Left lung (tissue), 10 donors: Measurements from ENCODE around the gene RAB5B. TPM values are rescaled to one million over a fixed set of nuclear protein-coding genes. Genes with fewer than 3 reads are reported as not detected.
"Not testable (repeated sequence)": the region's sequence is repeated elsewhere in the genome, so short reads cannot be mapped to it uniquely, and the experiment has no call there.

Source experiments
- ATAC-seq: fragments of 200-7000 bp; cut with Tn5 transposase; one replicate; pipeline ENCODE4 v1.9.1; 2020; ENCODE audit warnings: moderate library complexity
- DNase-seq, 4 donors: peaks; one replicate each; pipeline ENCODE4 v3.0.0-alpha.2; 2013 to 2020
- H3K27ac ChIP-seq, 2 donors: fragments of 200-600 bp; sonication (generic) in 1 of 2; one replicate each; pipeline versions ENCODE4 v1.5.0 to v1.8.0; 2020 to 2021
- H3K27me3 ChIP-seq, 2 donors: fragments of 200-600 bp; sonication (generic) in 1 of 2; one replicate each; pipeline versions ENCODE4 v1.5.0 to v1.8.0; 2020 to 2021
- H3K36me3 ChIP-seq, 2 donors: fragments of 200-600 bp; sonication (generic) in 1 of 2; one replicate each; pipeline versions ENCODE4 v1.5.0 to v1.8.0; 2020 to 2021
- H3K4me1 ChIP-seq, 2 donors: fragments of 200-600 bp; one replicate each; pipeline ENCODE4 v1.8.0; 2021
- H3K4me3 ChIP-seq, 2 donors: fragments of 200-600 bp; sonication (generic) in 1 of 2; one replicate each; pipeline versions ENCODE4 v1.5.0 to v1.8.0; 2020 to 2021; ENCODE audit warnings: mild to moderate bottlenecking in 1 of 2
- H3K9me3 ChIP-seq, 2 donors: fragments of 200-600 bp; sonication (generic) in 1 of 2; one replicate each; pipeline versions ENCODE4 v1.5.0 to v1.8.0; 2020 to 2021
- CTCF ChIP-seq, 2 donors: fragments of 200-600 bp; sonication (generic) in 1 of 2; IDR thresholded peaks; one replicate each; pipeline versions ENCODE4 v1.5.0 to v1.8.0; 2021; ENCODE audit warnings: antibody characterized with exemption in 2 of 2
- intact Hi-C, 2 donors: fragments of 100-400 bp; cut with DNase I; formaldehyde crosslinking; loops; one replicate each; pipeline versions ENCODE4 v1.11.2 to v1.14.2; 2022
- polyA plus RNA-seq, 6 donors: library from polyadenylated mRNA; unstranded; fragments of 120-200 nt; gene quantifications; one replicate each; pipeline ENCODE4 v1.2.1, GENCODE V29; 2013; ENCODE audit not compliant: insufficient read length in 6 of 6
- total RNA-seq, 2 donors: library from RNA; stranded (reverse); fragmentation: NEBNext Ultra II Directional; extraction: Animal tissue kit (Norgen Biotek cat#: 25700); gene quantifications; one replicate each; pipeline ENCODE4 v1.2.1, GENCODE V29; 2021
- donor health status: DM: no; HTN: yes; CAD: no.
- donor health status: DM: no; HTN: no; CAD: no.

The RAB5B gene
- total and polyA plus RNA-seq, 8 donors, result 116 to 175 (median 142) TPM

- peak within 1 kb of the TSS; percentile 75 to 86 for H3K4me3 ChIP-seq
- H3K9me3 ChIP-seq, result no peaks in the 10 kb centered on the region
- peaks cover 13 to 24% of the 10 kb centered on the region in 2 donors for H3K4me1 ChIP-seq
- DNase-seq (peak; percentile 94 to 99 (median 98)), ATAC-seq (peak; percentile 93)
- H3K27me3 ChIP-seq, result no peaks in the 10 kb centered on the region
- H3K36me3 ChIP-seq, result peaks cover 0 to 32% of the 10 kb centered on the region in 2 donors
- intact Hi-C loops, result no loop called here
- peak within 1 kb of the TSS; percentile 86 to 93 for H3K27ac ChIP-seq
- TF ChIP-seq CTCF (IDR thresholded peaks at IDR 0.05), result peak in 1 of 2 donors; percentile 22
These were observed 67.9 kb downstream of the RAB5B start, which contains the start of gene RPS26 for GRCh38 chr12:56041552-56042429. RPS26 (plus strand) TSS chr12:56041918; CDS start chr12:56042167, 249 bp downstream.

- Histone ChIP-seq H3K27ac (peak overlapping the region; percentile 86 to 93), H3K4me3 (peak overlapping the region; percentile 75 to 86), H3K4me1 (peaks cover 13 to 29% of the 10 kb centered on the region in 2 donors), H3K36me3 (peaks cover 0 to 32% of the 10 kb centered on the region in 2 donors)
- H3K27me3 ChIP-seq, DNase-seq, intact Hi-C loops, H3K9me3 ChIP-seq, ATAC-seq: not testable (repeated sequence)
These were observed 68.5 kb downstream of the RAB5B start for GRCh38 chr12:56042430-56042813.

GRCh38 chr12:56042843-56043242 lies 69.0 kb downstream of the RAB5B start:
- peak overlapping the region in 1 of 2 donors; percentile 93 for H3K27ac ChIP-seq
- no peak for ATAC-seq
- H3K36me3 ChIP-seq, result peaks cover 0 to 32% of the 10 kb centered on the region in 2 donors
- H3K4me1 ChIP-seq, result peaks cover 13 to 31% of the 10 kb centered on the region in 2 donors
- no peaks in the 10 kb centered on the region for H3K9me3 ChIP-seq
- no peak for TF ChIP-seq CTCF (IDR thresholded peaks at IDR 0.05)
- intact Hi-C loops, result no loop called here
- peak overlapping the region; percentile 75 to 86 for H3K4me3 ChIP-seq
- no peaks in the 10 kb centered on the region for H3K27me3 ChIP-seq
- no peak for DNase-seq

Other genes starting within 250 kb of the RAB5B start
- gene CD63, start 245.1 kb upstream of the RAB5B start, total RNA-seq, result 1,000 to 10,000 TPM; 1,639 to 1,766 TPM
- 100 to 1,000 TPM; 585 to 710 (median 652) TPM for gene CD63, start 245.1 kb upstream of the RAB5B start, polyA plus RNA-seq
- gene GDF11, start 231.0 kb upstream of the RAB5B start, total RNA-seq, result 10 to 100 TPM in 1 of 2 donors, 1 to 10 TPM in 1; 7.6 to 10.0 TPM
- gene GDF11, start 231.0 kb upstream of the RAB5B start, polyA plus RNA-seq, result 10 to 100 TPM; 14.2 to 20.2 (median 17.0) TPM
- 10 to 100 TPM; 49.4 to 50.0 TPM for gene SARNP, start 156.4 kb upstream of the RAB5B start, total RNA-seq
- 100 to 1,000 TPM in 4 of 6 donors, 10 to 100 TPM in 2; 93.6 to 128 (median 110) TPM for gene SARNP, start 156.4 kb upstream of the RAB5B start, polyA plus RNA-seq
- 10 to 100 TPM; 65.6 to 80.8 TPM for gene ORMDL2, start 156.0 kb upstream of the RAB5B start, total RNA-seq
- 10 to 100 TPM; 21.1 to 28.0 (median 23.1) TPM for gene ORMDL2, start 156.0 kb upstream of the RAB5B start, polyA plus RNA-seq
- 10 to 100 TPM; 31.5 to 33.3 TPM for gene DNAJC14, start 144.5 kb upstream of the RAB5B start, total RNA-seq
- 10 to 100 TPM; 30.0 to 40.0 (median 34.3) TPM for gene DNAJC14, start 144.5 kb upstream of the RAB5B start, polyA plus RNA-seq
- 10 to 100 TPM; 49.3 to 78.4 TPM for gene MMP19, start 131.1 kb upstream of the RAB5B start, total RNA-seq
- 10 to 100 TPM in 5 of 6 donors, 1 to 10 TPM in 1; 9.9 to 13.0 (median 11.8) TPM for gene MMP19, start 131.1 kb upstream of the RAB5B start, polyA plus RNA-seq
- 10 to 100 TPM; 27.3 to 31.0 TPM for gene PYM1, start 46.2 kb upstream of the RAB5B start, total RNA-seq
- gene PYM1, start 46.2 kb upstream of the RAB5B start, polyA plus RNA-seq, result 10 to 100 TPM; 31.1 to 36.4 (median 34.1) TPM
- gene DGKA, start 42.9 kb upstream of the RAB5B start, total RNA-seq, result 10 to 100 TPM; 30.6 to 36.7 TPM
- gene DGKA, start 42.9 kb upstream of the RAB5B start, polyA plus RNA-seq, result 10 to 100 TPM; 34.6 to 47.6 (median 39.1) TPM
- gene PMEL, start 8.0 kb upstream of the RAB5B start, total RNA-seq, result 1 to 10 TPM in 1 of 2 donors, under 1 TPM in 1; 0.99 to 1.8 TPM
- gene PMEL, start 8.0 kb upstream of the RAB5B start, polyA plus RNA-seq, result 1 to 10 TPM; 2.2 to 3.8 (median 2.7) TPM
- gene CDK2, start 7.2 kb upstream of the RAB5B start, total RNA-seq, result 10 to 100 TPM; 34.1 to 40.3 TPM
- gene CDK2, start 7.2 kb upstream of the RAB5B start, polyA plus RNA-seq, result 10 to 100 TPM; 74.2 to 89.0 (median 78.8) TPM
- 10 to 100 TPM; 26.1 to 26.3 TPM for gene SUOX, start 23.2 kb downstream of the RAB5B start, total RNA-seq
- 10 to 100 TPM; 36.0 to 49.6 (median 42.7) TPM for gene SUOX, start 23.2 kb downstream of the RAB5B start, polyA plus RNA-seq
- 1 to 10 TPM; 7.5 to 8.5 TPM for gene IKZF4, start 47.0 kb downstream of the RAB5B start, total RNA-seq
- gene IKZF4, start 47.0 kb downstream of the RAB5B start, polyA plus RNA-seq, result 10 to 100 TPM; 22.2 to 28.3 (median 23.8) TPM
- 10 to 100 TPM; 37.9 to 43.1 TPM for gene RPS26, start 67.8 kb downstream of the RAB5B start, total RNA-seq
- gene RPS26, start 67.8 kb downstream of the RAB5B start, polyA plus RNA-seq, result 100 to 1,000 TPM; 106 to 778 (median 131) TPM
- gene ERBB3, start 106.1 kb downstream of the RAB5B start, total RNA-seq, result 10 to 100 TPM; 38.6 to 88.8 TPM
- 10 to 100 TPM; 77.8 to 96.1 (median 82.1) TPM for gene ERBB3, start 106.1 kb downstream of the RAB5B start, polyA plus RNA-seq
- gene PA2G4, start 130.5 kb downstream of the RAB5B start, total RNA-seq, result 100 to 1,000 TPM in 1 of 2 donors, 10 to 100 TPM in 1; 62.0 to 103 TPM
- 100 to 1,000 TPM; 120 to 151 (median 133) TPM for gene PA2G4, start 130.5 kb downstream of the RAB5B start, polyA plus RNA-seq
- gene RPL41, start 142.6 kb downstream of the RAB5B start, total RNA-seq, result 1,000 to 10,000 TPM; 3,023 to 3,157 TPM
- gene RPL41, start 142.6 kb downstream of the RAB5B start, polyA plus RNA-seq, result 1,000 to 10,000 TPM; 6,005 to 6,852 (median 6,180) TPM
- 1 to 10 TPM; 6.0 to 8.7 TPM for gene ZC3H10, start 144.2 kb downstream of the RAB5B start, total RNA-seq
- gene ZC3H10, start 144.2 kb downstream of the RAB5B start, polyA plus RNA-seq, result 1 to 10 TPM; 4.2 to 6.7 (median 5.5) TPM
- gene ESYT1, start 154.2 kb downstream of the RAB5B start, total RNA-seq, result 100 to 1,000 TPM; 102 to 116 TPM
- 10 to 100 TPM; 80.9 to 94.5 (median 90.2) TPM for gene ESYT1, start 154.2 kb downstream of the RAB5B start, polyA plus RNA-seq
- gene MYL6B, start 178.5 kb downstream of the RAB5B start, total RNA-seq, result 10 to 100 TPM; 32.6 to 43.1 TPM
- gene MYL6B, start 178.5 kb downstream of the RAB5B start, polyA plus RNA-seq, result 100 to 1,000 TPM; 153 to 193 (median 173) TPM
- 1,000 to 10,000 TPM; 1,768 to 1,773 TPM for gene MYL6, start 184.3 kb downstream of the RAB5B start, total RNA-seq
- 1,000 to 10,000 TPM; 1,831 to 2,250 (median 2,105) TPM for gene MYL6, start 184.3 kb downstream of the RAB5B start, polyA plus RNA-seq
- 10 to 100 TPM; 84.3 to 84.9 TPM for gene SMARCC2, start 215.4 kb downstream of the RAB5B start, total RNA-seq
- gene SMARCC2, start 215.4 kb downstream of the RAB5B start, polyA plus RNA-seq, result 100 to 1,000 TPM; 113 to 139 (median 121) TPM
- gene RNF41, start 247.8 kb downstream of the RAB5B start, total RNA-seq, result 10 to 100 TPM; 50.3 to 51.4 TPM
- gene RNF41, start 247.8 kb downstream of the RAB5B start, polyA plus RNA-seq, result 10 to 100 TPM; 41.5 to 47.1 (median 42.0) TPM